GM21423 (cell line): Measurements from ENCODE around the gene BANF1.
"Not testable (repeated sequence)": the region's sequence is repeated elsewhere in the genome, so short reads cannot be mapped to it uniquely, and the experiment has no call there.

Experiments used
- ATAC-seq: cut with Tn5 transposase; IDR thresholded peaks from one replicate; pipeline ENCODE4 v1.9.1; 2021; ENCODE audit warnings: mild to moderate bottlenecking, moderate library complexity; ENCODE audit not compliant: unreplicated experiment

Gene BANF1

GRCh38 chr11:66011239-66011784 is 9.0 kb downstream of the BANF1 start:
- ATAC-seq, result no peak

GRCh38 chr11:66011785-66012303 is 9.5 kb downstream of the BANF1 start, which contains the start of gene CST6:
TSS of gene CST6 (plus strand) at chr11:66012008. CDS start at chr11:66012045, 37 bp downstream.
- ATAC-seq, result no peak

- no peak for ATAC-seq
These were observed 10.2 kb downstream of the BANF1 start for GRCh38 chr11:66012371-66012945.

- ATAC-seq, result no peak
These were observed 10.9 kb downstream of the BANF1 start for GRCh38 chr11:66012946-66013761.

GRCh38 chr11:66013762-66014100 is 11.4 kb downstream of the BANF1 start:
- no peak for ATAC-seq

GRCh38 chr11:66014804-66015453 is 12.6 kb downstream of the BANF1 start:
- ATAC-seq, result no peak

- no peak for ATAC-seq
These were observed 13.2 kb downstream of the BANF1 start for GRCh38 chr11:66015454-66015881.

GRCh38 chr11:66015936-66016792 is 13.9 kb downstream of the BANF1 start:
- no peak for ATAC-seq

GRCh38 chr11:66016793-66017177 is 14.5 kb downstream of the BANF1 start:
- no peak for ATAC-seq

- ATAC-seq, result no peak
These were observed 15.0 kb downstream of the BANF1 start for GRCh38 chr11:66017321-66017720.

- no peak for ATAC-seq
These were observed 17.9 kb downstream of the BANF1 start for GRCh38 chr11:66020212-66020611.

- ATAC-seq, result no peak
These were observed 18.5 kb downstream of the BANF1 start for GRCh38 chr11:66020618-66021357.

GRCh38 chr11:66022401-66023185 is 20.3 kb downstream of the BANF1 start:
- ATAC-seq, result no peak

GRCh38 chr11:66023186-66023440 is 20.8 kb downstream of the BANF1 start:
- ATAC-seq, result not testable (repeated sequence)

- ATAC-seq, result no peak
These were observed 23.8 kb downstream of the BANF1 start, which contains the start of gene CATSPER1 for GRCh38 chr11:66026017-66026529. TSS of gene CATSPER1 (minus strand) at chr11:66026479. CDS start at chr11:66026379, 100 bp downstream.

- no peak for ATAC-seq
These were observed 30.8 kb downstream of the BANF1 start for GRCh38 chr11:66032957-66033735.

GRCh38 chr11:66035653-66036333 is 33.5 kb downstream of the BANF1 start:
- no peak for ATAC-seq

GRCh38 chr11:66036334-66036710 is 34.0 kb downstream of the BANF1 start:
- no peak for ATAC-seq
